ENCODE data around the gene CELSR1. TPM values are rescaled to one million over a fixed set of nuclear protein-coding genes. Genes with fewer than 3 reads are reported as not detected.

Gene CELSR1
- total and polyA plus RNA-seq, 2 of the 13 experiments (the other 11 are each of a cell fraction or from before 2014, with no cell fraction given), result 0.78 to 1.8 TPM

DNA sequence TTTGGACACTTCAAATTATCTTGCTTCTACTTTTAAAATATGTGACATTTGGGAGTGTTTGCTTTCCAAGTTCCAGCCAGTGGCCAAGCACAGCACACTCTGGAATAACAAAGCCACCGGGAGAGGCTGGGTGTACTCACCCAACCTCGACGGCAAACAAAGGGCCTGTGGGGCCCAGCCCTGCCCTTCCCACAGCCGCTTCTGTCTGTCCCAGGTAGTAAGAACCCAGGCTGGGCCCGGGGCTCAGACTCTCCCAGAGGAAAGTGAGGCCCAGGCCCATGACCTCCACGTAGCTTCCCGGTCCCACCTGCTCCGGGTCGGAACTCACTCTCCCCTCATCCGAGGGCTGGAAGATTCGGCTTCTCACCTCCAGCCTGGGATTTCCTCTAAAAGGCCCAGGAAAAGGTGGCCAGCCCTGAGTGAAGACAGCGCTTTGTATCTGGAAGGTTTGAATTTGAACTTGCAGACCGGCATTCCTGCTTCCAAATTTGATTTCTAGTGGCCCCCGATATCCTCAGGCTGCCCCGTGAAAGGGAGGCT is 93.5 kb downstream of the CELSR1 start (continued):
- TF ChIP-seq KIAA2018 (CRISPR knock-in tag; IDR thresholded peaks at IDR 0.05; ENCODE audit: borderline replicate concordance), result no peak
- TF ChIP-seq MTF2 (CRISPR knock-in tag; IDR thresholded peaks at IDR 0.05; ENCODE audit: borderline replicate concordance), result no peak
- TF ChIP-seq SOX5 (CRISPR knock-in tag; IDR thresholded peaks at IDR 0.05; ENCODE audit: borderline replicate concordance), result peak; percentile 43; the same call in 1 of the 2 replicates
- no peak for TF ChIP-seq SMC3 (IDR thresholded peaks at IDR 0.05; ENCODE audit: low read length)
- TF ChIP-seq TEF (CRISPR knock-in tag; IDR thresholded peaks at IDR 0.05), result no peak
- TF ChIP-seq, protein P1, sequence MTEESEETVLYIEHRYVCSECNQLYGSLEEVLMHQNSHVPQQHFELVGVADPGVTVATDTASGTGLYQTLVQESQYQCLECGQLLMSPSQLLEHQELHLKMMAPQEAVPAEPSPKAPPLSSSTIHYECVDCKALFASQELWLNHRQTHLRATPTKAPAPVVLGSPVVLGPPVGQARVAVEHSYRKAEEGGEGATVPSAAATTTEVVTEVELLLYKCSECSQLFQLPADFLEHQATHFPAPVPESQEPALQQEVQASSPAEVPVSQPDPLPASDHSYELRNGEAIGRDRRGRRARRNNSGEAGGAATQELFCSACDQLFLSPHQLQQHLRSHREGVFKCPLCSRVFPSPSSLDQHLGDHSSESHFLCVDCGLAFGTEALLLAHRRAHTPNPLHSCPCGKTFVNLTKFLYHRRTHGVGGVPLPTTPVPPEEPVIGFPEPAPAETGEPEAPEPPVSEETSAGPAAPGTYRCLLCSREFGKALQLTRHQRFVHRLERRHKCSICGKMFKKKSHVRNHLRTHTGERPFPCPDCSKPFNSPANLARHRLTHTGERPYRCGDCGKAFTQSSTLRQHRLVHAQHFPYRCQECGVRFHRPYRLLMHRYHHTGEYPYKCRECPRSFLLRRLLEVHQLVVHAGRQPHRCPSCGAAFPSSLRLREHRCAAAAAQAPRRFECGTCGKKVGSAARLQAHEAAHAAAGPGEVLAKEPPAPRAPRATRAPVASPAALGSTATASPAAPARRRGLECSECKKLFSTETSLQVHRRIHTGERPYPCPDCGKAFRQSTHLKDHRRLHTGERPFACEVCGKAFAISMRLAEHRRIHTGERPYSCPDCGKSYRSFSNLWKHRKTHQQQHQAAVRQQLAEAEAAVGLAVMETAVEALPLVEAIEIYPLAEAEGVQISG (CRISPR knock-in tag; IDR thresholded peaks at IDR 0.05), result no peak; the same call in 1 of the 2 replicates
- TF ChIP-seq ZNF598 (CRISPR knock-in tag; IDR thresholded peaks at IDR 0.05; ENCODE audit: borderline replicate concordance), result 0 out of 2 replicates have a peak, but pooled peaks have one; percentile 17
- peak; percentile 42 for TF ChIP-seq ASH2L (IDR thresholded peaks at IDR 0.05; ENCODE audit: insufficient read length, low read depth, low read length)
- TF ChIP-seq MTF1 (CRISPR knock-in tag; IDR thresholded peaks at IDR 0.05), result no peak
- TF ChIP-seq ZSCAN9 (CRISPR knock-in tag; IDR thresholded peaks at IDR 0.05; ENCODE audit: borderline replicate concordance), result 0 out of 2 replicates have a peak, but pooled peaks have one; percentile 20
- TF ChIP-seq ZNF121 (CRISPR knock-in tag; IDR thresholded peaks at IDR 0.05), result peak; percentile 82
- no peak for TF ChIP-seq ZFAT (CRISPR knock-in tag; conservative IDR thresholded peaks at IDR 0.05)
- TF ChIP-seq SP1 (IDR thresholded peaks at IDR 0.05), result no peak
- no peak for TF ChIP-seq SP1 (CRISPR knock-in tag; IDR thresholded peaks at IDR 0.05)
- no peak; the same call in 1 of the 2 replicates for TF ChIP-seq MAX (IDR thresholded peaks at IDR 0.05)
- 0 out of 2 replicates have a peak, but pooled peaks have one; percentile 16 for TF ChIP-seq GATAD2A (CRISPR knock-in tag; IDR thresholded peaks at IDR 0.05)
- TF ChIP-seq, protein P2, sequence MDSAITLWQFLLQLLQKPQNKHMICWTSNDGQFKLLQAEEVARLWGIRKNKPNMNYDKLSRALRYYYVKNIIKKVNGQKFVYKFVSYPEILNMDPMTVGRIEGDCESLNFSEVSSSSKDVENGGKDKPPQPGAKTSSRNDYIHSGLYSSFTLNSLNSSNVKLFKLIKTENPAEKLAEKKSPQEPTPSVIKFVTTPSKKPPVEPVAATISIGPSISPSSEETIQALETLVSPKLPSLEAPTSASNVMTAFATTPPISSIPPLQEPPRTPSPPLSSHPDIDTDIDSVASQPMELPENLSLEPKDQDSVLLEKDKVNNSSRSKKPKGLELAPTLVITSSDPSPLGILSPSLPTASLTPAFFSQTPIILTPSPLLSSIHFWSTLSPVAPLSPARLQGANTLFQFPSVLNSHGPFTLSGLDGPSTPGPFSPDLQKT (CRISPR knock-in tag; IDR thresholded peaks at IDR 0.05; ENCODE audit: borderline replicate concordance), result no peak
- TF ChIP-seq TCF7 (IDR thresholded peaks at IDR 0.05; ENCODE audit: low read depth), result no peak
